Measurements from ENCODE around the gene FHOD3.

DNA sequence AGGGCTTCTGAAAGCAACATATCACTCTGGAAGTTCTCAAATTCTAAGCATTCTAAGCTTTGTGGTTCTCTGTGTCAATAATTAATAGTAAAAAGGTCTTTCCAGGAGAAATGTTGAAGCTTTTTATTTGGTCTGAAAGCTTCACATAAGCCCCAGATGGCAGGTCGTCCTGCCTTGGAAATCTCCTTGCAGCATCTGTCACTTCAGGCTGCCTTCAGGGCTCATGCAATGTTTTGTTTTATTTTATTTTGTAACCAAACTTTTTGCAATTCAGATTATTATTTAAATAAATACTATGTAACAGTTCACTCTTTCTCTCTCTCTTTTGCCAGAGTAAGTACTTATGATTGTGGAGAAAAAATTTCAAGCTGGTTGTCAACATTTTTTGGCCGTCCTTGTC, 46.7 kb upstream of the FHOD3 start:
- TF ChIP-seq PAX5 (IDR thresholded peaks at IDR 0.05; ENCODE audit: insufficient read depth, low read length, severe bottlenecking) (no peak), POU2F2 (IDR thresholded peaks at IDR 0.05; ENCODE audit: low read depth, low read length) (no peak), POLR2A (IDR thresholded peaks at IDR 0.05; ENCODE audit: low read depth, low read length) (no peak), TAF1 (IDR thresholded peaks at IDR 0.05; ENCODE audit: low read depth, low read length) (no peak), POLR2AphosphoS5 (IDR thresholded peaks at IDR 0.05; ENCODE audit: low read depth, low read length) (no peak), SPI1 (IDR thresholded peaks at IDR 0.05; ENCODE audit: low read depth, low read length) (no peak)

Measured in GM12891 (cell line).